ENCODE data around the gene AFF1. TPM values are rescaled to one million over a fixed set of nuclear protein-coding genes. Genes with fewer than 3 reads are reported as not detected.

AFF1 gene
- total and polyA plus RNA-seq, 2 of the 4 experiments (the other 2 are of a cell fraction): 7.0 to 9.6 TPM

DNA sequence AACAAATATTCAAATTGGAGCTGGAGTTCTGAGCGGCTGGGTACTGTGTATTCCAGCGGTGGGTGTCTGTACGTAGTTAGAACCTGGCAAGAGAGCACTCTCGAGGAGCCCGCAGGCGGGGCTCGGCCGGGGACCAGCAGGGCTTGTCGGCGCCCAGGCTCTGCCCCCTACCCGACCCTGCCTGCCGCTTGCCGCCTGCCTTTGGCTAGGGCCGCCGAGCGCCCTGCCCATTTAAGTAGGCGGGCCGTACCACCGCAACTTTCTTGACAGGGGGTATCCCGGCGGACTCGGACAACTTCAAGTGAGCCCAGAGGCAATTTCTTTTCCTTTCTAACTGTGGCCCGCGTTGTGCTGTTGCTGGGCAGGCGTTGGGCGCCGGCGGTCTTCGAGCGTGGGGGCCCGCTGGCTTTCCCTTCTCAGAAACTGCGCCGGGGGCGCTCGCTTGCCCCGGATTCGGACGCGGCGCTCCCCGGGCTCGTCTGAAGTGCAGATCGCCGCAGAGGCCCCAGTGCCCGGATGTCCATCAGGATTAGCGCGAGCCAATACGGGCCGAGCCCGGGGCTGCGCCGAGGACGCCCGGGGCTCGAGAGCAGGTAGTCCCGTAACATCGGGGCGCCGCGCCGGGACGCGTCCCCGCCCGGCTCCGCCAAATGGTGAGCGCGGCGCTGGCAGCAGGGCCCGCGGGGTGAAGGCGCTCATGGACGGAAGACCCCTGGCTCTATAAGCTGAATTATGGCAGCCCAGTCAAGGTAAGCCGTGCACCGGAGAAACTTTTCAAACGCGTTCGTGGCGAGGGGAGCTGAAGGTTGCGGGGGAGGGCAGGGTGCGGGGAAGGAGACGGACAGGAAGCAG, 72.1 kb downstream of the AFF1 start:
- H2BK120ac ChIP-seq (ENCODE audit: low read depth, low read length): peak overlapping the region; percentile 97
- ATAC-seq (ENCODE audit: low read depth): peak; percentile 91
- peak overlapping the region; percentile 90 for H3K9ac ChIP-seq (ENCODE audit: low read depth, low read length)
- H2AFZ ChIP-seq (replicated peaks; ENCODE audit: low read length, poor library complexity): peak overlapping the region; percentile 97
- H3K23ac ChIP-seq (ENCODE audit: low read depth, low read length): peak overlapping the region; percentile 92
- peak overlapping the region; percentile 90 for H3K14ac ChIP-seq (replicated peaks; ENCODE audit: low read depth, low read length)
- H2AK9ac ChIP-seq (replicated peaks; ENCODE audit: low read depth, low read length, poor library complexity): peak overlapping the region; percentile 88
- in situ Hi-C loops (cut with MboI; ENCODE audit: low sequenced_read_pairs): loop anchor here (5.0 kb wide), 2 partner anchors 65 to 85 kb away; no protein-coding TSS in a partner anchor
- peak overlapping the region; percentile 97 for H4K91ac ChIP-seq (ENCODE audit: insufficient read depth, low read depth, low read length)
- H3K27ac ChIP-seq (ENCODE audit: insufficient read depth, low read length): peak overlapping the region; percentile 93
- peak overlapping the region; percentile 98 for H3K4me2 ChIP-seq (ENCODE audit: low read depth, low read length)
- H4K8ac ChIP-seq (ENCODE audit: low read depth in 2 of 2, low read length in 2 of 2): peak overlapping the region in 1 of 2 experiments; percentile 90; a peak in 3 of 4 replicates
- intact Hi-C loops (cut with micrococcal nuclease): loop anchor here (1.0 to 5.0 kb wide), 7 partner anchors 72 to 1005 kb away; partner anchors contain the start of gene AFF1
- peak overlapping the region; percentile 83 for H3K4me3 ChIP-seq (ENCODE audit: insufficient read depth, low read depth, low read length)
- no peaks in the 10 kb centered on the region; the same call in none of the 2 replicates for H4K20me1 ChIP-seq (ENCODE audit: insufficient read depth, low read length)
- 0% methylated on average over 60 of the region's 82 CpGs; no CpG with 5 or more reads in 1 of the 2 experiments for WGBS, 2 experiments (ENCODE audit: extremely low coverage in 2 of 2, insufficient read length in 1 of 2)
- dilution Hi-C loops (cut with HindIII; ENCODE audit: low sequenced_read_pairs, unreplicated experiment): no loop called here
- H2BK5ac ChIP-seq (ENCODE audit: low read depth, low read length, poor library complexity, severe bottlenecking): peak overlapping the region; percentile 92
- H4K5ac ChIP-seq (ENCODE audit: low read depth, low read length): peak overlapping the region; percentile 69
- H3K36me3 ChIP-seq (ENCODE audit: control insufficient read depth, insufficient read depth, low read length): no peaks in the 10 kb centered on the region
- H3K56ac ChIP-seq (ENCODE audit: extremely low read depth, insufficient read depth, low read length): peak overlapping the region; percentile 98
- H2BK15ac ChIP-seq (ENCODE audit: low read depth, low read length): peak overlapping the region; percentile 68; the same call in 1 of the 3 replicates
- no TSS peak for BruUV-seq (replicated peaks)
- H2BK20ac ChIP-seq (ENCODE audit: low read depth, low read length): peak overlapping the region; percentile 55
- no peaks in the 10 kb centered on the region for H3K9me1 ChIP-seq (ENCODE audit: insufficient read depth, low read length)
- H3K18ac ChIP-seq (ENCODE audit: low read depth, low read length): peak overlapping the region; percentile 81
- H3K9me3 ChIP-seq (ENCODE audit: control insufficient read depth, insufficient read depth, low read length): no peaks in the 10 kb centered on the region
- ChIA-PET POLR2A (ENCODE audit: unreplicated experiment) (interaction anchor here (0.7 to 1.5 kb wide), 4 partner anchors 20 to 86 kb away, joined by 3 to 6 read pairs (median 3); partner anchors contain the start of gene AFF1), CTCF (interaction anchor here (0.6 to 5.0 kb wide), 7 partner anchors 28 to 86 kb away, joined by 3 to 18 read pairs (median 4); partner anchors contain the start of gene AFF1)
- no peaks in the 10 kb centered on the region for H3K27me3 ChIP-seq (ENCODE audit: control insufficient read depth, insufficient read depth, low read length)
- peak; percentile 92 for DNase-seq
- H3K4ac ChIP-seq (ENCODE audit: low read depth, low read length): peak overlapping the region; percentile 94
- H2AK5ac ChIP-seq (ENCODE audit: low read depth, low read length): no peak overlapping the region
- peaks cover 10 to 39% of the 10 kb centered on the region in 2 experiments for H3K79me1 ChIP-seq (ENCODE audit: low read depth in 1 of 2, low read length in 2 of 2)
- H3K4me1 ChIP-seq (ENCODE audit: control insufficient read depth, insufficient read depth, low read length): peaks cover 4% of the 10 kb centered on the region; the same call in 1 of the 2 replicates
- TF ChIP-seq CHD1 (IDR thresholded peaks at IDR 0.05; ENCODE audit: low read depth, low read length): peak; percentile 98; the same call in 1 of the 2 replicates
- no peak; the same call in 1 of the 2 replicates for TF ChIP-seq RAD21 (IDR thresholded peaks at IDR 0.05; ENCODE audit: low read length)
- TF ChIP-seq, protein P1, sequence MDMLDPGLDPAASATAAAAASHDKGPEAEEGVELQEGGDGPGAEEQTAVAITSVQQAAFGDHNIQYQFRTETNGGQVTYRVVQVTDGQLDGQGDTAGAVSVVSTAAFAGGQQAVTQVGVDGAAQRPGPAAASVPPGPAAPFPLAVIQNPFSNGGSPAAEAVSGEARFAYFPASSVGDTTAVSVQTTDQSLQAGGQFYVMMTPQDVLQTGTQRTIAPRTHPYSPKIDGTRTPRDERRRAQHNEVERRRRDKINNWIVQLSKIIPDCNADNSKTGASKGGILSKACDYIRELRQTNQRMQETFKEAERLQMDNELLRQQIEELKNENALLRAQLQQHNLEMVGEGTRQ (IDR thresholded peaks at IDR 0.05; ENCODE audit: low read depth, low read length): no peak
- peak; percentile 10 for TF ChIP-seq RCOR1 (IDR thresholded peaks at IDR 0.05; ENCODE audit: insufficient replicate concordance, low read length)
- TF ChIP-seq POLR2A (IDR thresholded peaks at IDR 0.05; ENCODE audit: low read depth, low read length): peak; percentile 99
- peak; percentile 52; the same call in 1 of the 2 replicates for TF ChIP-seq MAZ (IDR thresholded peaks at IDR 0.05; ENCODE audit: borderline replicate concordance, low read depth, low read length)
- TF ChIP-seq RFX5 (IDR thresholded peaks at IDR 0.05; ENCODE audit: low read depth, low read length): peak; percentile 51; the same call in 1 of the 2 replicates
- TF ChIP-seq MAFK (IDR thresholded peaks at IDR 0.05; ENCODE audit: low read depth, low read length): no peak
- TF ChIP-seq, protein P2, sequence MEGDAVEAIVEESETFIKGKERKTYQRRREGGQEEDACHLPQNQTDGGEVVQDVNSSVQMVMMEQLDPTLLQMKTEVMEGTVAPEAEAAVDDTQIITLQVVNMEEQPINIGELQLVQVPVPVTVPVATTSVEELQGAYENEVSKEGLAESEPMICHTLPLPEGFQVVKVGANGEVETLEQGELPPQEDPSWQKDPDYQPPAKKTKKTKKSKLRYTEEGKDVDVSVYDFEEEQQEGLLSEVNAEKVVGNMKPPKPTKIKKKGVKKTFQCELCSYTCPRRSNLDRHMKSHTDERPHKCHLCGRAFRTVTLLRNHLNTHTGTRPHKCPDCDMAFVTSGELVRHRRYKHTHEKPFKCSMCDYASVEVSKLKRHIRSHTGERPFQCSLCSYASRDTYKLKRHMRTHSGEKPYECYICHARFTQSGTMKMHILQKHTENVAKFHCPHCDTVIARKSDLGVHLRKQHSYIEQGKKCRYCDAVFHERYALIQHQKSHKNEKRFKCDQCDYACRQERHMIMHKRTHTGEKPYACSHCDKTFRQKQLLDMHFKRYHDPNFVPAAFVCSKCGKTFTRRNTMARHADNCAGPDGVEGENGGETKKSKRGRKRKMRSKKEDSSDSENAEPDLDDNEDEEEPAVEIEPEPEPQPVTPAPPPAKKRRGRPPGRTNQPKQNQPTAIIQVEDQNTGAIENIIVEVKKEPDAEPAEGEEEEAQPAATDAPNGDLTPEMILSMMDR (conservative IDR thresholded peaks at IDR 0.05; ENCODE audit: low read depth, low read length): peak; percentile 15; the same call in 1 of the 2 replicates
- TF ChIP-seq, protein P3, sequence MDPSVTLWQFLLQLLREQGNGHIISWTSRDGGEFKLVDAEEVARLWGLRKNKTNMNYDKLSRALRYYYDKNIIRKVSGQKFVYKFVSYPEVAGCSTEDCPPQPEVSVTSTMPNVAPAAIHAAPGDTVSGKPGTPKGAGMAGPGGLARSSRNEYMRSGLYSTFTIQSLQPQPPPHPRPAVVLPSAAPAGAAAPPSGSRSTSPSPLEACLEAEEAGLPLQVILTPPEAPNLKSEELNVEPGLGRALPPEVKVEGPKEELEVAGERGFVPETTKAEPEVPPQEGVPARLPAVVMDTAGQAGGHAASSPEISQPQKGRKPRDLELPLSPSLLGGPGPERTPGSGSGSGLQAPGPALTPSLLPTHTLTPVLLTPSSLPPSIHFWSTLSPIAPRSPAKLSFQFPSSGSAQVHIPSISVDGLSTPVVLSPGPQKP (IDR thresholded peaks at IDR 0.05; ENCODE audit: borderline replicate concordance, low read depth, low read length): no peak
- TF ChIP-seq BHLHE40 (IDR thresholded peaks at IDR 0.05; ENCODE audit: low read depth, low read length): peak; percentile 94
- TF ChIP-seq MXI1 (IDR thresholded peaks at IDR 0.05; ENCODE audit: borderline replicate concordance, low read depth, low read length): 0 out of 2 replicates have a peak, but pooled peaks have one; percentile 22

Data from IMR-90 (cell line).